HG03342 (cell line): ENCODE data around the gene NPY4R2.
"Not testable (repeated sequence)": the region's sequence is repeated elsewhere in the genome, so short reads cannot be mapped to it uniquely, and the experiment has no call there.

Source experiments
- ATAC-seq: cut with Tn5 transposase; IDR thresholded peaks from one replicate; pipeline ENCODE4 v1.9.1; 2021; ENCODE audit warnings: mild to moderate bottlenecking, moderate library complexity; ENCODE audit not compliant: unreplicated experiment

The NPY4R2 gene

GRCh38 chr10:47932824-47933223, 14.4 kb downstream of the NPY4R2 start:
- not testable (repeated sequence) for ATAC-seq

DNA sequence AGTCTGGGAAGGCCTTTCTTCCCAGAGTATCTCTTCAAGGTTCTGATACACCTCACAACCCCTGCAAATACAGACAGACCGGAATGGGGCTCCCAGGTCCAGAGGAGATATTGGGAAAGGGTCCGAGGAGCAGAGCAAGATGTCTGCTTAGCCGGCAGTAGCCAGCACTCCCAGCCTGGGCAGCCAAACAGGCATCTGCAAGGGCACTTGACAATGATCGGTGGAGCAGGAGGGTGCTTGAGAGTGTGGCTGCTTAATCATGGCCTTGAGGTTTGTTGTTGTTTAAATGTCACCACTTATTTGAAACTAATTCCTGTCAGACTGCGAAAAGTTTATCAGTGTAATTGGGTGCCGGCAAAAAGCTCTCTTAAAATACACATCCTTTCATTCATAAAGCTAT, 15.0 kb downstream of the NPY4R2 start:
- not testable (repeated sequence) for ATAC-seq

DNA sequence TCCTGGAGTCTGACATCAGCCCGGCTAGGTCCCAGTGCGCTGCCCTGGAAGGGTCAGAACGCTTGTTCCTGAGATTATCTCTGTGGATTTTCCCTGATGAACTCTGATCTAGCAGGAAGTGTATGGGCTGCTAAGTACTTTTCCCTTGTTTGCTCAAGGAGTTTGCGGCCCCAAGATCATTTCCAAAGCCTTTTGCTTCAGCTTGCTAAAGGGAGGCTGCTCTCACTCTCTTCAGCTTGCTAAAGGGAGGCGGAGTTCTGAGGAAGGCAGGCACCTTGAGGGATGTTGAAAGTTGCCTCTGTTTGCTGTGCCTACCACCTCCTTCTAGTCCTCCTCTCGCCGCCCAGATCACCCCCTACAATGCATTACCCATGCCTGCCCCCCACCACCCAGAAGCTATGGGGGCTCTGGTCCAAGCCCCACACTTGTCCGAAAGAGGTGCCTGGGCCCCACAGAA, 18.3 kb downstream of the NPY4R2 start:
- not testable (repeated sequence) for ATAC-seq

GRCh38 chr10:47937634-47938033, 19.2 kb downstream of the NPY4R2 start:
- not testable (repeated sequence) for ATAC-seq

- not testable (repeated sequence) for ATAC-seq
These were observed 22.4 kb downstream of the NPY4R2 start for GRCh38 chr10:47940821-47941220.

DNA sequence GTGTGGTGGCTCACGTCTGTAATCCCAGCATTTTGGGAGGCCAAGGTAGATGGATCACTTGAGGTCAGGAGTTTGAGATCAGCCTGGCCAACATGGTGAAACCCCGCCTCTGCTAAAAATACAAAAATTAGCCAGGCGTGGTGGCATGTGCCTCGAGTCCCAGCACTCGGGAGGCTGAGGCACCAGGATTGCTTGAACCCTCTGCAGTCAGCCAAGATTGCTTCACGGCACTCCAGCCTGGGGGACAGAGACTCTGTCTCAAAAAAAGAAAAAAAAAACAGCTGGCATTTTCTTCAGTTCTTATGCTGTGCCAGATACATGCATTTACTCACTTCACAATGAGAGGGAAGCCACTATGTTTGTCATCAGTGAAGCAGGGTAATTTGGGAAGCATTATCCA, 22.9 kb downstream of the NPY4R2 start:
- not testable (repeated sequence) for ATAC-seq

DNA sequence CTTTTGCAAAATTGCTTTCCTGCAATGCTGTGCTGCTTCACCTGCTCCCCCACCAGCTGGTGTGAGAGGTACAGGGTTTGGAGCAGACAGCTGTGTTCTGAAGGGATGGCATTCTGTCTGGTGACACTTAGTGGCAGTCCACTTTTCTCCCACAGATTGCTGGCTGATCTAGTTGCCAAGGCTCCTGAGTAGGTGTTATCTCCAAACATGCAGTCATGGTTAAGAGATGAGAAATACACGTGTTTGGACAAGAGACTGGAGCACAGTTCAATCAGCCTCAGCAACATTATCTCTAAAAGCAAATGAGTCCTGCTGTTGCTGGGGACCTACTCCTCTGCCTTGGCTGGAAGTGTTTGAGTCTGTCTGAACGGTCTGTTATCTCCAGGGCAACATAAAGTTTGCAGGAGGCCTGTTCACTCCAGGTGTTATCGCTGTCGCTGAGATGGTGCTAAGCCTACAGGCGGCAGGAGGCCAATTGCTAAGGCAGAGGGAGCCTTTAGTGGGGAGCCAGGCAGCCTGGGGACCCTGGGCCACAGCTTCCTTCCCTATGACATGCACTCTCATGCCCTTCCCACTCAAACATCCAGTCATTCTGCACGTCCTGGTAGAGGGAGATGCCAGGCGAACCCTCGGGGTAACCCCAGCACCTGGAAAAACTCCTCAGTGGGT, 24.0 kb downstream of the NPY4R2 start:
- not testable (repeated sequence) for ATAC-seq

DNA sequence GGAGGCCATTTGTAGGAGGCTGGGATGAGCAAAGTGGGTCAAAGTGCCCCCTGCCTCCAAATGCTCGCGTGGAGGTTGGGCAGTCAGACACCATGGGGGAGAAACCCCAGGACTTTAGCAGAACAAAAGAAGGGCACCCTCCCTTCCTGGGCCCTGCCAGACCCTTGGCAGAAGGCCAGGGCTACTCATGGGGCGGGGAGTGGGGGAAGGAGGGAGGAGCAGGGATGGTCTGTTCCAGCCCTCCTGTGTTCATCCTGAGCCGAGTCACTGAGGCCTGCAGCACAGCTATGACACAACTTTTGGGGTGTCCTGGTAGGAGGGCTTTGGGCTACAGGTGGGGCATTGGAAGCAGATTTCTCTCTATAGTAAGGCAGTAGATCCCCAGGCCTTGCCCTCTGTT, 24.9 kb downstream of the NPY4R2 start:
- ATAC-seq, result not testable (repeated sequence)

DNA sequence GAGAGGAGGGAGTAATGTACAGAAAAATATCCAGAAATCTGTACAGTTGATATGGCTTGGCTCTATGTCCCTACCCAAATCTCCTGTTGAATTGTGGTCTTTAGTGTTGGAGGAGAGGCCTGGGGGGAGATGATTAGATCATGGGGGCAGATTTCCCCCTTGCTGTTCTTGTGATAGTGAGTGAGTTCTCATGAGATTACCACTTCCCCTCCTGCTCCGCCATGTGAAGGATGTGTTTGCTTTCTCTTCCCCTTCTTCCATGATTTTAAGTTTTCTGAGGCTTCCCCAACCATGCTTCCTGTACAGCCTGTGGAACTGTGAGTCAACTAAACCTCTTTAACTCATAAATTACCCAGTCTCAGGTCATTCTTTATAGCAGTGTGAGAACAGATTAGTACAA, 29.0 kb downstream of the NPY4R2 start:
- not testable (repeated sequence) for ATAC-seq

DNA sequence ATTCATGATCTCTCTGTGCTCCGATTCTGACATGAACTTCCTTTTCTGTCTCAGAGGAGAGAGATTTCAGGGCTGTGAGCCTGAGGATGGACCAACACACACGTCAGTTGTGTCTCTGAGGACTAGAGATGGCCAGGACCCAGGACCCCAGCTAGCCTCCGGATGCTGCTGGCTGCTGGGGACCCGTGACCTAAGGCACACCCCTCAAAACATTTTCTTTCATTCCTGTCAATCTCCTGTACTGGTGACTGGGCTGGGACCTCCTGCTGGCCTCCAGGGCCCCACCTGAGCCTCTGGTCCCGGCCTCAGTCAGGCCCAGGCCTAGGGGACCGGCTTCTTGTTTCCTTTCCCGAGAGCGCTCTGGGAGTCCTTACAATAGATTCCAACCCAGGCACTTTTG, 38.7 kb downstream of the NPY4R2 start:
- ATAC-seq, result not testable (repeated sequence)

GRCh38 chr10:47959677-47960076, 41.2 kb downstream of the NPY4R2 start:
- not testable (repeated sequence) for ATAC-seq

DNA sequence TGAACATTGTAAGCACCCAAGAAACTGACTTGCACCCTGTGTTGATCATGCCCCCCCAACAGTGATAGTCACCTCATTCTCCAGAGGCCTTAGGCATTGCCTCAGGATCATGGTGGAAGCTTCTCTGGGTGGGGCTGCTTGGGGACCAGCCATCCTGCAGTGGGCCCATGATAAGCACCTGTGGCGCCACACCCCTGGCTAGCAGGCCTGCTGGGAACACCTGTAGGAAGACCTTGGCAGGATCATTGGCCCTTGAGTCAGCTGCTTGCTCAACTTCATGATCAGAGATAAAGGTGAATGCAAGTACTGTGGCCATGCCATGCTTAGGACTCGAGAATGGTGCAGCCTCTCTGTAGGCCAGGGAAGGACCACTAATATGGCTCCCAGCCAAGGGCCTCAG, 42.2 kb downstream of the NPY4R2 start:
- ATAC-seq, result not testable (repeated sequence)

GRCh38 chr10:47962785-47963184, 44.3 kb downstream of the NPY4R2 start:
- not testable (repeated sequence) for ATAC-seq

DNA sequence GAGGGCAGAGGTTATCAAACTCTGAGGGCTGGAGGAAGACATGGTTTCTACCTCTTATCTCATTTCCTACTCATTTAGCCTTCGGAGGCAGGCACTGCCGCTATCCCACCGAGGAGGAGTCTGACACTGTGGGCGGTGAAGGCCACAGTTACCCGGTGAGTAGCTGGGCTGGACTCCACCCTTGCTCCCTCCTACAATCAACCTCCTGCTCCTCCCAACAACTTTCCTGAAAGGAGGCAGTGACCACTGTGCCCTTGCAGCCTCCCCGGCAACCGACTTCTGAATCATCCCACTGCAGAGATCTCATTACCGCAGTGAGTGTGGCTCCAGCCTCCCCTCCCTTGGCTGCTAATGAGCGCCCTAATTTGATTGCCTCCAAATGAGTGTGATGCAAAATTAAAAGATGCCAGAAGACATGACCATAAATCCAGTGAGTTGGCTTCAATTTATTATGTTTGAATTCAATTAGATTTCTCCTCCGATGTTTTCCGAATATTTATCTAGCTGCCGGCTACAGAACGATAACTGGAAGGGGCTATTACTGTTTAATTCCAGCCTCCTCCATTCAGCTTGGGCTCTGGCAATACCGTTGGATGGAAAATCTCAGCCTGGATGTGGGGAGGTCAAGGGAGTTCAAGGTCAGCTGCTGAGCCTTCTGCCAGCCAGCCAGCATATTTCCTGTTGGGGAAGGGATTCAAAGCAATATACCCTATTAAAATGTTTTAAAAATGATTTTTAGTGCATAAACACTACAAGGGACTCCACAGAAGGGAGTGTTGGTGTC, 46.0 kb downstream of the NPY4R2 start:
- ATAC-seq, result not testable (repeated sequence)

- ATAC-seq, result peak; percentile 86
These were observed 50.5 kb downstream of the NPY4R2 start for GRCh38 chr10:47968988-47969387.

- not testable (repeated sequence) for ATAC-seq
These were observed 51.6 kb downstream of the NPY4R2 start for GRCh38 chr10:47970047-47970446.

DNA sequence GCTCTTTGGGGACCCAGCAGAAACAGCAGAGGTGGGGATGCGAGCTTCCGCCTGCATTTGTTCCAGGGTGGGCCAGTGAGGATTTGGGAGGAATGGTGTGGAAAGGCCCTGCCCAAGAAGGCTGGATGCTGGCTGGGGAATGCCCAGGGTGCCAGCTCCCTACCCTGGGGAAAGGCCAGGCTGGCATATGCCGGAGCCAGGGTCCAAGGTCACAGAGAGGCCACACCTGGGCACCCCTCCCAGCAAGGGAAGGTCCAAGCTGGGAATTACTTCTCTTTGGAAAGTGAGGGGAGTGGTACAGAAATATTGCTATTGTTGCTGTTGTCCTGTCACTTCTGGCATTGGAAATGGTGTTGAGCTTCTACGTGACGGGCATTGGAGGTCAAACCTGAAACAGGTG, 53.1 kb downstream of the NPY4R2 start:
- not testable (repeated sequence) for ATAC-seq

DNA sequence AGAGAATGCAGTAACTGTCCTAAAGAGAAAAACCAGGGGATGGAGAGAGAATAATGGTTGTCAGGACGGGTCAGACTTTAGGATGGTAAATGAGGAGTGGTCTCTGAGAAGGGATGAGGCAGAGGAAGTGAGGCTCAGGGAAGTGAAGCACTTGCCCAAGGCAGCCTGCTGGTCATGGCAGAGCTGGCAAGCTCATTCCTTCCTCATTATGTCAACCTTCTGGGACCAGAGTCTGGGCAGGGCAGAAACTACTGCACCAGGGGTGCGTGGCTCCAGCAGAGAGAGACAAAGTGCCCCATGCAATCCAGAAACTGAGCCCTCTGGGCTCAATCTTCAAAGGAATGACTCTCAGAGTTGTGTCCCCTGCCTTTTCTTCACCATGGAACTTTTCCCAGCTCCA, 53.6 kb downstream of the NPY4R2 start:
- ATAC-seq, result not testable (repeated sequence)
